Activated T-cell treated with anti-CD3 and anti-CD28 coated beads for 24 hours (primary cell): ENCODE data around the gene RAD23A.
A peak's percentile ranks its signal among the peaks of the same experiment; 100 is the strongest.
"Not testable (repeated sequence)": the region's sequence is repeated elsewhere in the genome, so short reads cannot be mapped to it uniquely, and the experiment has no call there.

Experiments
- DNase-seq: peaks from one replicate; pipeline ENCODE4 v3.0.0-alpha.2; 2020; ENCODE audit warnings: low read depth

RAD23A gene

GRCh38 chr19:12955575-12955974 is 9.9 kb downstream of the RAD23A start:
- DNase-seq: not testable (repeated sequence)

- DNase-seq: no peak
These were observed 10.3 kb downstream of the RAD23A start for GRCh38 chr19:12955996-12956395.

GRCh38 chr19:12956446-12957388 is 11.1 kb downstream of the RAD23A start, which contains the start of gene GADD45GIP1:
Gene GADD45GIP1 (minus strand): TSS chr19:12957223. CDS start chr19:12957212, 11 bp downstream.
- DNase-seq: peak; percentile 77

- DNase-seq: not testable (repeated sequence)
These were observed 11.8 kb downstream of the RAD23A start for GRCh38 chr19:12957389-12957952.

- no peak for DNase-seq
These were observed 13.8 kb downstream of the RAD23A start for GRCh38 chr19:12959481-12959880.

- DNase-seq: peak; percentile 79
These were observed 19.6 kb downstream of the RAD23A start for GRCh38 chr19:12965017-12965811.

- no peak for DNase-seq
These were observed 20.1 kb downstream of the RAD23A start for GRCh38 chr19:12965812-12966135.

GRCh38 chr19:12967907-12968306 is 22.2 kb downstream of the RAD23A start:
- no peak for DNase-seq

- DNase-seq: no peak
These were observed 23.8 kb downstream of the RAD23A start, which contains the start of gene DAND5 for GRCh38 chr19:12969292-12969988. Gene DAND5 (plus strand): TSS chr19:12969576. CDS start chr19:12969661, 85 bp downstream.

GRCh38 chr19:12970070-12970820 is 24.6 kb downstream of the RAD23A start:
- DNase-seq: no peak

- no peak for DNase-seq
These were observed 27.6 kb downstream of the RAD23A start for GRCh38 chr19:12973236-12973635.

- DNase-seq: no peak
These were observed 28.9 kb downstream of the RAD23A start for GRCh38 chr19:12974301-12975220.

- no peak for DNase-seq
These were observed 29.6 kb downstream of the RAD23A start for GRCh38 chr19:12975221-12975741.

GRCh38 chr19:12976109-12976508 is 30.4 kb downstream of the RAD23A start:
- DNase-seq: not testable (repeated sequence)

GRCh38 chr19:12979974-12980373 is 34.3 kb downstream of the RAD23A start:
- DNase-seq: no peak

- no peak for DNase-seq
These were observed 37.0 kb downstream of the RAD23A start for GRCh38 chr19:12982648-12983047.

GRCh38 chr19:12983091-12983490 is 37.4 kb downstream of the RAD23A start:
- no peak for DNase-seq

- DNase-seq: peak; percentile 78
These were observed 38.0 kb downstream of the RAD23A start for GRCh38 chr19:12983542-12984142.

GRCh38 chr19:12984143-12984627 is 38.5 kb downstream of the RAD23A start:
- no peak for DNase-seq
